HFF-Myc (cell line): ENCODE measurements around the gene NDUFA3.
A peak's percentile ranks its signal among the peaks of the same experiment; 100 is the strongest.

ENCODE experiments used
- DNase-seq: peaks from one replicate; pipeline ENCODE4 v3.0.0-alpha.2; 2011; ENCODE audit warnings: low read depth; ENCODE audit errors: extremely low read depth
- H3K4me3 ChIP-seq: replicated peaks from 2 replicates; pipeline ENCODE4 v1.5.1; 2011; ENCODE audit warnings: low read depth, mild to moderate bottlenecking, control low read depth, low read length
- TF ChIP-seq, protein P1 (sequence below): IDR thresholded peaks from 2 replicates; pipeline ENCODE4 v1.5.1; 2012; ENCODE audit warnings: mild to moderate bottlenecking, low read depth, low read length, control low read depth; ENCODE audit errors: missing control alignments

NDUFA3 gene

DNA sequence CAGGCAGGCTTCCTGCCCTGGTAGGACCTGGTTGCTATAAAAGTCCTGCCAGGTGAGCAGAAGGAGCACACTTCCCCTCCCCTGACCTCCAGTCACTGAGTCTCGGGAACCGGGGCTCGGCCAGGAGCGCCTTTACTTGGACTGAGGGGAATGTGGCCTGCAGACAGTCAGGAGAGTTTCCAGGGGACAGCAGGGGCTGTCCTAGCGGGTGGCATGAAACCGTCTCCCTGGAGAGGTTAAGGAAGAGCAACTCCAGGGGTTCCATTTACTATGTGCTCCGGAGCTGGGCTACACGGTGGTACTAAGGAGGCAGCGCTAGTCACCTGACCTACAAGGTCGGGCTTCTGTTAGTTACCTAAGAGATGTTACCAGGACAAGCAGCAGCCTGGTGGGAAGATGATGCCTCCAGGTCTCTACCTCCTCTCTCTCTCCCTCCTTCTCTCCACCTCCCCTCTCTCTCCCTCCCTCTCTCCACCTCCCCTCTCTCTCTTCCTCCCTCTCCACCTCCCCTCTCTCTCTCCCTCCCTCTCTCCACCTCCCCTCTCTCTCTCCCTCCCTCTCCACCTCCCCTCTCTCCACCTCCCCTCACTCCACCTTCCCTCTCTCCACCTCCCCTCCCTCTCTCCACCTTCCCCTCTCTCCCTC is 30.8 kb downstream of the NDUFA3 start:
- no peak for DNase-seq
- H3K4me3 ChIP-seq = no peak overlapping the region
- TF ChIP-seq, protein P1, sequence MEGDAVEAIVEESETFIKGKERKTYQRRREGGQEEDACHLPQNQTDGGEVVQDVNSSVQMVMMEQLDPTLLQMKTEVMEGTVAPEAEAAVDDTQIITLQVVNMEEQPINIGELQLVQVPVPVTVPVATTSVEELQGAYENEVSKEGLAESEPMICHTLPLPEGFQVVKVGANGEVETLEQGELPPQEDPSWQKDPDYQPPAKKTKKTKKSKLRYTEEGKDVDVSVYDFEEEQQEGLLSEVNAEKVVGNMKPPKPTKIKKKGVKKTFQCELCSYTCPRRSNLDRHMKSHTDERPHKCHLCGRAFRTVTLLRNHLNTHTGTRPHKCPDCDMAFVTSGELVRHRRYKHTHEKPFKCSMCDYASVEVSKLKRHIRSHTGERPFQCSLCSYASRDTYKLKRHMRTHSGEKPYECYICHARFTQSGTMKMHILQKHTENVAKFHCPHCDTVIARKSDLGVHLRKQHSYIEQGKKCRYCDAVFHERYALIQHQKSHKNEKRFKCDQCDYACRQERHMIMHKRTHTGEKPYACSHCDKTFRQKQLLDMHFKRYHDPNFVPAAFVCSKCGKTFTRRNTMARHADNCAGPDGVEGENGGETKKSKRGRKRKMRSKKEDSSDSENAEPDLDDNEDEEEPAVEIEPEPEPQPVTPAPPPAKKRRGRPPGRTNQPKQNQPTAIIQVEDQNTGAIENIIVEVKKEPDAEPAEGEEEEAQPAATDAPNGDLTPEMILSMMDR = no peak

DNA sequence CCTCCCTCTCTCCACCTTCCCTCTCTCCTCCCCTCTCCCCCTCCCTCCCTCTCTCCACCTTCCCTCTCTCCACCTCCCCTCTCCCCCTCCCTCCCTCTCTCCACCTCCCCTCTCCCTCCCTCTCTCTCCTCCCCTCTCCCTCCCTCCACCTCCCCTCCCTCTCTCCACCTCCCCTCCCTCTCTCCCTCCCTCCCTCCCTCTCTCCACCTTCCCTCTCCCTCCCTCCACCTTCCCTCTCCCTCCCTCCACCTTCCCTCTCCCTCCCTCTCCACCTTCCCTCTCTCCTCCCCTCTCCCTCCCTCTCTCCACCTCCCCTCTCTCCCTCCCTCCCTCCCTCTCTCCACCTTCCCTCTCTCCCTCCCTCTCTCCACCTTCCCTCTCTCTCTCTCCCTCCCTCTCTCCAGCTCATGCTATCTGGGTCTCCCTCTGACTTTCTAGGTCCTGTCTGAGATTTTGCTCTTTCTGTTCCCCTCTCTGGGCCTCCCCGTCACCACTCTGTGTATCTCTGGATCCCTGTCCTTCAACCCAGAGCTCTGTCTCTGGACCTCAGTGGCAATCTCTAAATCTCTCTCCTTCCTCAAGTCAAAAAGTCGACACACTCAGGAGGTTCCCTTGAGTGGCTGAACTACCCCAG is 31.4 kb downstream of the NDUFA3 start:
- TF ChIP-seq, protein P1 = no peak
- no peak overlapping the region for H3K4me3 ChIP-seq
- no peak for DNase-seq

GRCh38 chr19:54136086-54136863 is 33.6 kb downstream of the NDUFA3 start:
- no peak for DNase-seq
- TF ChIP-seq, protein P1 = no peak
- peak overlapping the region; percentile 51 for H3K4me3 ChIP-seq

DNA sequence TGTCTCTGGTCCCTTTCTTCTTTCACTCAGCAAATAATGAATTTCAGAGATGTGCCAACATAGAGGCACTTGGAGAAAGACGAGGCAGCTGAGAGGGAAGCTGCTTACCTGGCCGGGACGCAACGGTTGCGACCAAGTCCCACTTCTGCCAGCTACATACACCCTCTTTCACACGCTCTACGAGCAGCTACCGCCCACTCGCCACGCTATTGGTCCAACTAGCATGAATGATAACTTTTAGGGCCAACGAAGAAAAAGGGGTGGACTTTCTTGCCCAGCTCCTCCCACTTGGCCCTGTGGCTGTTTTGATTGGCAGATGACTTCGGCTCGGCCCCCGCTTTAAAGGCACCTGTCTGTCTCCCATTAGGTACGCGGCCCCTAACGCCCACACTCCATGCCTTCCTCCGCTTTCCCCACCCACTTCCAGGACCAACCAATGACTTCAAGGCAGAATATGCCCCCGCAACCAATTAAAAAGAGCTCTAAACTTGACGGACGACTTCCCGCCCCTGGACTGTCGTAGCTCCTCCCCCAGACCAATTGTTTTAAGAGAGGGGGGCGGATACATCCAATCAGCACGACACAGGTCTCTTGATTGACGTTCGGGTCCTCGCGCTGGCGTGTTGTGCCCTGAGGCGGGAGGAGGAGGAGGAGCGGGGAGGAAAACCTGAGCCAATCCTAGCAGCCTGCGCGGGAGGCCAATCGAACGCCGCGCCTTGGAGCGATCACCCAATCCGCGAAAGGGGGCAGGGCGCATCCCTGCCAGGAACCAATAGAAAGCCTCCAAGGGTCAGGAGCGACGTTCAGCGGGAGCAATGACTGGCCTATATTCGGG is 34.4 kb downstream of the NDUFA3 start:
- TF ChIP-seq, protein P1 = no peak
- DNase-seq = peak; percentile 100
- peak overlapping the region; percentile 77 for H3K4me3 ChIP-seq

- TF ChIP-seq, protein P1 = no peak
- H3K4me3 ChIP-seq = peak within 1 kb of the TSS; percentile 77
- DNase-seq = no peak
Observed at GRCh38 chr19:54137699-54138488, 35.2 kb downstream of the NDUFA3 start, which contains the start of gene CNOT3. Gene CNOT3 (plus strand): TSS chr19:54137762. CDS start chr19:54142979, 5,217 bp downstream.
